Kidney (tissue), 14 donors: ENCODE measurements around the gene TUBAL3. TPM values are rescaled to one million over a fixed set of nuclear protein-coding genes. Genes with fewer than 3 reads are reported as not detected.
A peak's percentile ranks its signal among the peaks of the same experiment; 100 is the strongest.

Experiments
- DNase-seq, 5 donors: peaks; one replicate each; pipeline ENCODE4 v3.0.0-alpha.2; 2013 to 2020
- FAIRE-seq: peaks from 2 replicates; lab custom pipeline; 2012; peaks lifted over from hg19 to GRCh38; lab: Jason Lieb, UNC
- H3K27ac ChIP-seq, 2 donors: one replicate each; pipeline ENCODE4 v1.7.0; 2013; ENCODE audit warnings: low read depth in 2 of 2, low read length in 2 of 2, inconsistent platforms in 1 of 2
- H3K27me3 ChIP-seq: one replicate; pipeline ENCODE4 v1.7.1; 2013; ENCODE audit warnings: low read length, inconsistent platforms; ENCODE audit not compliant: control insufficient read depth, insufficient read depth
- H3K36me3 ChIP-seq, 3 donors: one replicate each; pipeline versions ENCODE4 v1.7.0 to v1.7.1; 2013; ENCODE audit warnings: low read length in 3 of 3, control low read depth in 1 of 3, inconsistent platforms in 1 of 3; ENCODE audit not compliant: insufficient read depth in 3 of 3, control insufficient read depth in 2 of 3
- H3K4me1 ChIP-seq, 3 donors: one replicate each; pipeline versions ENCODE4 v1.7.0 to v1.7.1; 2013; ENCODE audit warnings: low read length in 3 of 3, inconsistent platforms in 1 of 3, low read depth in 1 of 3; ENCODE audit not compliant: control insufficient read depth in 2 of 3, insufficient read depth in 2 of 3
- H3K4me3 ChIP-seq, 3 donors: one replicate each; pipeline versions ENCODE4 v1.7.0 to v1.8.1; 2013; ENCODE audit warnings: low read length in 3 of 3, control low read depth in 1 of 3, inconsistent platforms in 1 of 3
- H3K9ac ChIP-seq, 3 donors: one replicate each; pipeline versions ENCODE4 v1.7.0 to v1.7.1; 2013; ENCODE audit warnings: low read length in 3 of 3, control low read depth in 1 of 3, inconsistent platforms in 1 of 3
- H3K9me3 ChIP-seq, 3 donors: one replicate each; pipeline versions ENCODE4 v1.7.0 to v1.7.1; 2013; ENCODE audit warnings: low read length in 3 of 3, control low read depth in 1 of 3, inconsistent platforms in 1 of 3; ENCODE audit not compliant: control insufficient read depth in 2 of 3, insufficient read depth in 1 of 3
- intact Hi-C: fragments of 100-400 bp; cut with DNase I; formaldehyde crosslinking; loops from one replicate; pipeline ENCODE4 v1.11.1; 2022
- polyA plus RNA-seq: library from polyadenylated mRNA; stranded (reverse); fragments of 350-450 nt; fragmentation: Illumina TruSeq; extraction: RNeasy Lipid Tissue Mini Kit (QIAGEN cat#74804); gene quantifications from one replicate; pipeline ENCODE4 v1.2.3, GENCODE V29; 2014; ENCODE audit warnings: low read depth, low replicate concordance; ENCODE audit not compliant: insufficient read depth
- total RNA-seq: library from RNA; stranded (reverse); fragmentation: NEBNext Ultra II Directional; extraction: Animal tissue kit (Norgen Biotek cat#: 25700); gene quantifications from one replicate; pipeline ENCODE4 v1.2.1, GENCODE V29; 2021
- TF ChIP-seq, protein P1 (sequence below): IDR thresholded peaks from 3 replicates; pipeline ENCODE4 v1.5.1; 2012; ENCODE audit warnings: mild to moderate bottlenecking, moderate library complexity, borderline replicate concordance; ENCODE audit not compliant: insufficient read depth; ENCODE audit errors: extremely low read depth
- donor health status: control.
- donor health status: control.
- donor health status: control.
- donor health status: control.
- donor health status: control.
- donor health status: DM: yes; HTN: yes; CAD: no.
- donor health status: Normal renal cell carcinoma (clear cell type).

TUBAL3 gene
- total and polyA plus RNA-seq, 2 donors from 2014 or later = 0.44 to 10.8 TPM

- DNase-seq = peak in 2 of 5 donors; percentile 51 to 59
- no peak overlapping the region for H3K27ac ChIP-seq
- no peaks in the 10 kb centered on the region for H3K36me3 ChIP-seq
- no peak overlapping the region for H3K9ac ChIP-seq
- peaks cover 6% of the 10 kb centered on the region for H3K27me3 ChIP-seq
- H3K9me3 ChIP-seq = no peaks in the 10 kb centered on the region
- H3K4me3 ChIP-seq = peak overlapping the region in 2 of 3 donors; percentile 16 to 40
- H3K4me1 ChIP-seq = no peaks in the 10 kb centered on the region
- intact Hi-C loops = no loop called here
- no peak for FAIRE-seq
- TF ChIP-seq, protein P1, sequence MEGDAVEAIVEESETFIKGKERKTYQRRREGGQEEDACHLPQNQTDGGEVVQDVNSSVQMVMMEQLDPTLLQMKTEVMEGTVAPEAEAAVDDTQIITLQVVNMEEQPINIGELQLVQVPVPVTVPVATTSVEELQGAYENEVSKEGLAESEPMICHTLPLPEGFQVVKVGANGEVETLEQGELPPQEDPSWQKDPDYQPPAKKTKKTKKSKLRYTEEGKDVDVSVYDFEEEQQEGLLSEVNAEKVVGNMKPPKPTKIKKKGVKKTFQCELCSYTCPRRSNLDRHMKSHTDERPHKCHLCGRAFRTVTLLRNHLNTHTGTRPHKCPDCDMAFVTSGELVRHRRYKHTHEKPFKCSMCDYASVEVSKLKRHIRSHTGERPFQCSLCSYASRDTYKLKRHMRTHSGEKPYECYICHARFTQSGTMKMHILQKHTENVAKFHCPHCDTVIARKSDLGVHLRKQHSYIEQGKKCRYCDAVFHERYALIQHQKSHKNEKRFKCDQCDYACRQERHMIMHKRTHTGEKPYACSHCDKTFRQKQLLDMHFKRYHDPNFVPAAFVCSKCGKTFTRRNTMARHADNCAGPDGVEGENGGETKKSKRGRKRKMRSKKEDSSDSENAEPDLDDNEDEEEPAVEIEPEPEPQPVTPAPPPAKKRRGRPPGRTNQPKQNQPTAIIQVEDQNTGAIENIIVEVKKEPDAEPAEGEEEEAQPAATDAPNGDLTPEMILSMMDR = no peak
Measured at GRCh38 chr10:5364374-5364773, 40.3 kb downstream of the TUBAL3 start.

DNA sequence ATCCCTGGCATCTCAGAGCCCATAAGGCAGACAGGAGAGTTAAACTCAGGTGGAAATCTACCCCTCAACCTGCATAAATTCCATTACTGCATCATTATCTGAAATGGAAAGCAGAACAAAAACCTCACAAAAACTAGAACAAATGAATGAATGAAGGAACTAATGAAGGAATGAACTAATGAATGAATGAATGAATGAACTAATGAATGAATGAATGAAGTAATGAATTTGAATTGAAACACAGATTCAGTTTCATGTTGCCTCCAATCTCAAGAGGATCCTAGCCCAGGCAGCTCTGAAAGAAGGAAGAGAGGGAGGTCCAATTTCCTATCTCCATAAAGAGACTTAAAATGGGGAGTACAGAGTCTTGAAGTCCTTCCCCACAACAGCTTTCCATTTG lies 41.8 kb downstream of the TUBAL3 start:
- FAIRE-seq = no peak
- Histone ChIP-seq H3K9me3 (no peaks in the 10 kb centered on the region), H3K4me3 (no peak overlapping the region), H3K4me1 (no peaks in the 10 kb centered on the region), H3K27ac (no peak overlapping the region), H3K9ac (no peak overlapping the region), H3K27me3 (peaks cover 6% of the 10 kb centered on the region), H3K36me3 (no peaks in the 10 kb centered on the region)
- TF ChIP-seq, protein P1 = no peak
- intact Hi-C loops = no loop called here
- no peak for DNase-seq

DNA sequence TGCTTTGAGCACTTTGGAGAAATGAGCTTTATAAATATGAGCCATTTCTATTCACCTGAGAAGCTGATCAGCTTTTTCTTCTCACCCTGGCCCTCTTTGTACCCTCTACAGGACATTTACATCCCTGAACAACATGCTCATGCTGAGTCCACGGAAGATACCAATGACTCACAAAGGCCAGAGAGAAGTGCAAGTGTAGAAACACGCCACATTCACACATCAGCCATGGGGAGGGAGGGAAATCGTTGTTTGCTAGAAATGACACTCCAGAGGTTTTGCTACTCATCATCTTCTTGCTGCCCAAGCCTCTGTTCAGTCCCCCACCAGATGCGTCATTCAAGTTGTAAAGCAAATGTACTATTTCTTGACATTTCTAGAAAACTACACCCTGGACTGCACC lies 42.7 kb downstream of the TUBAL3 start:
- TF ChIP-seq, protein P1 = no peak
- FAIRE-seq = no peak

GRCh38 chr10:5360318-5360915 lies 44.2 kb downstream of the TUBAL3 start:
- no peaks in the 10 kb centered on the region for H3K36me3 ChIP-seq
- no peak for FAIRE-seq
- TF ChIP-seq, protein P1 = no peak

More for the DNA sequence above, 42.7 kb downstream of the TUBAL3 start:
- intact Hi-C loops = no loop called here
- Histone ChIP-seq H3K9me3 (no peaks in the 10 kb centered on the region), H3K4me3 (no peak overlapping the region), H3K4me1 (no peaks in the 10 kb centered on the region), H3K27ac (no peak overlapping the region), H3K9ac (no peak overlapping the region), H3K36me3 (no peaks in the 10 kb centered on the region), H3K27me3 (peaks cover 6% of the 10 kb centered on the region)
- no peak for DNase-seq

More at GRCh38 chr10:5360318-5360915, 44.2 kb downstream of the TUBAL3 start:
- H3K9me3 ChIP-seq = no peaks in the 10 kb centered on the region
- no peaks in the 10 kb centered on the region for H3K4me1 ChIP-seq
- H3K27me3 ChIP-seq = peaks cover 4% of the 10 kb centered on the region
- DNase-seq = no peak
- no peak overlapping the region for H3K9ac ChIP-seq
- no peak overlapping the region for H3K27ac ChIP-seq
- intact Hi-C loops = no loop called here
- H3K4me3 ChIP-seq = no peak overlapping the region
